Muscle of arm (tissue), 14 donors: ENCODE measurements around the gene FTSJ1. TPM values are rescaled to one million over a fixed set of nuclear protein-coding genes. Genes with fewer than 3 reads are reported as not detected.
"Not testable (repeated sequence)": the region's sequence is repeated elsewhere in the genome, so short reads cannot be mapped to it uniquely, and the experiment has no call there.

Experiments used
- DNase-seq: peaks from one replicate; pipeline ENCODE4 v3.0.0-alpha.2; 2013
- long read RNA-seq, 11 donors: transcript quantifications; one replicate each; lab custom pipeline, GENCODE V29; 2026
- polyA plus RNA-seq, 12 donors: library from polyadenylated mRNA; unstranded; fragments of 120-200 nt; gene quantifications; one replicate each; pipeline ENCODE4 v1.2.1, GENCODE V29; 2013; ENCODE audit not compliant: insufficient read length in 12 of 12

The FTSJ1 gene, protein sequence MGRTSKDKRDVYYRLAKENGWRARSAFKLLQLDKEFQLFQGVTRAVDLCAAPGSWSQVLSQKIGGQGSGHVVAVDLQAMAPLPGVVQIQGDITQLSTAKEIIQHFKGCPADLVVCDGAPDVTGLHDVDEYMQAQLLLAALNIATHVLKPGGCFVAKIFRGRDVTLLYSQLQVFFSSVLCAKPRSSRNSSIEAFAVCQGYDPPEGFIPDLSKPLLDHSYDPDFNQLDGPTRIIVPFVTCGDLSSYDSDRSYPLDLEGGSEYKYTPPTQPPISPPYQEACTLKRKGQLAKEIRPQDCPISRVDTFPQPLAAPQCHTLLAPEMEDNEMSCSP
- 10 to 100 TPM in 11 of 12 donors, not detected in 1; 19.4 to 37.3 (median 25.8) TPM for polyA plus RNA-seq
- long read RNA-seq, donor 1, partial matches to known transcripts, result 0 of 2 reads
- long read RNA-seq, donor 1, other reads (novel, unspliced or antisense), result 0 of 2 reads
- long read RNA-seq, donor 2, partial matches to known transcripts, result 0 of 3 reads
- long read RNA-seq, donor 2, other reads (novel, unspliced or antisense), result 0 of 3 reads
- long read RNA-seq, donor 3, result 0 reads
- long read RNA-seq, donor 4, partial matches to known transcripts, result 0 of 3 reads
- long read RNA-seq, donor 4, other reads (novel, unspliced or antisense), result 0 of 3 reads
- long read RNA-seq, donor 5, transcript FTSJ1-202 (13 exons, 1,892 nt), result major isoform, 5 of 5 reads
- long read RNA-seq, donor 5, partial matches to known transcripts, result 0 of 5 reads
- long read RNA-seq, donor 5, other reads (novel, unspliced or antisense), result 0 of 5 reads
- long read RNA-seq, donor 6, result 0 reads
- long read RNA-seq, donor 7, partial matches to known transcripts, result 0 of 4 reads
- long read RNA-seq, donor 7, other reads (novel, unspliced or antisense), result 0 of 4 reads
- long read RNA-seq, donor 8, transcript FTSJ1-202 (13 exons, 1,892 nt), result major isoform, 6 of 6 reads
- long read RNA-seq, donor 8, partial matches to known transcripts, result 0 of 6 reads
- long read RNA-seq, donor 8, other reads (novel, unspliced or antisense), result 0 of 6 reads
- long read RNA-seq, donor 9, partial matches to known transcripts, result 0 of 1 reads
- long read RNA-seq, donor 9, other reads (novel, unspliced or antisense), result 0 of 1 reads
- long read RNA-seq, donor 10, partial matches to known transcripts, result 0 of 1 reads
- long read RNA-seq, donor 10, other reads (novel, unspliced or antisense), result 0 of 1 reads
- long read RNA-seq, donor 11, partial matches to known transcripts, result 0 of 3 reads
- long read RNA-seq, donor 11, other reads (novel, unspliced or antisense), result 0 of 3 reads

DNA sequence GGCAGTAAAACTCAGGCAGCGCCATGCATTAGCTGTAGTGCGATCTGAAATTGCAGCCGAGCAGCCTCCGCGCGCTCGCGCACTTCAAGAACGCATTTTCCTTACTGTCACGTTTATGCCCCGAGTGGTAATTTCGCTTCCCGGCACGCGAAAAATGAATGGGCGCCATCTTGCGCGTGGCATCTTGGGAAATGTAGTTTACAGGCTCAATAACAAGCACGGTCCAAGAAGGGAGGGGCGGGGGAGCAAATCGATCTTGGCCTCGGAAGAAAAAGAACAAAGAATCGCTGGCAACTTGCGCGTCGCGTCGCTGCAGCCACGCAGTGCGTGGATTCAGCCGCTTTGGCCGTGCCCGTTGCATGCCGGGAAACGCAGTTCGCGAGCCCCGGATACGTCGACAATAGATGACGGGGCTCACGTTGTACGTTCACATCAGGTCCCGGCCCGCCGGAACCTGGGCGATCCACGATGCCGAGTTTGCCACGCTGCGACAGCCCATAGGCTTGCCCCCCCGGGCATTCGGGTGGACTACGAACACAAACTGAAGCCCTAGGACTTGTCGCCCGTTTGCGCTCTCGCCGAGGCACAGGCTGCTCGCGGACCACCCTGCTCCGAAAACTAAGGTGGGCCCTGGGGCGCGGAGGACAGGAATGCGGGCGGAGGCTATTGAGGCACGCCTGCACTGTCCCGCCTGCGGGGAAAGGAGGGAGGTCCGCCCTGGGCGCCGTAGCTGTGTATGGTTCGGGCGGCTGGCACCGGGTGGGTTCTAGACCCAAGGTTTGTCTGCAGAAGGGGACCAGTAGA lies at the start of gene FTSJ1:
TSS of gene FTSJ1 (plus strand) at position 426 of the 804 bp plus-strand sequence. CDS start 1,849 bp downstream, outside the sequence.
- DNase-seq, result peak; percentile 91

DNA sequence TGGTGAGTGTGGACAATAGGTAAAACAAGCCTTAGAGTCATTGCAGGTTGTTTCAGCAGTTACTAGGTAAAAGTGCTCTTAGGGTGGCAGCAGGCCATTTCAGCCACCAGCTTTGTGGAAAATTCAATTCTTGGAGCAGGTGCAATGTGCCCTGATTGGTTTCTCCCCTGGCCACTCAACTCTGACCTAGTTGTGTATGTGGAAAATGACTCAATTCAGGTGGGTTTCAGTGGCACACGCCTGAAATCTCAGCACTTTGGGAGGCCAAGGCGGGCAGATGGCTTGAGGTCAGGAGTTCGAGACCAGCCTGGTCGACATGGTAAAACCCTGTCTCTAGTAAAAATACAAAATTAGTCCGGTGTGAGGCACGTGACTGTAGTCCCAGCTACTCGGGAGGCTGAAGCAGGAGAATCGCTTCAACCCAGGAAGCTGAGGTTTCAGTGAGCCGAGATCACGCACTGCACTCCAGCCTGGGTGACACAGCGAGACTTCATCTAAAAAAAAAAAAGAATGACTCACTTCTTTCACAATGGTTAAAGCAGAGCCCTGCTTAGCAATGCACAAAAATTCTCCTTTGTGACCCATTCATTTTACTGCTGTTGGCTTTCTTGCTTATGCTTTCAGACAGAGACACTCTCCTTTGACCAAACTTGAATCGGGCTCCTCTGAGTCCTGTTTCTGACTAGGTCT lies 48.8 kb upstream of the FTSJ1 start:
- DNase-seq, result not testable (repeated sequence)

DNA sequence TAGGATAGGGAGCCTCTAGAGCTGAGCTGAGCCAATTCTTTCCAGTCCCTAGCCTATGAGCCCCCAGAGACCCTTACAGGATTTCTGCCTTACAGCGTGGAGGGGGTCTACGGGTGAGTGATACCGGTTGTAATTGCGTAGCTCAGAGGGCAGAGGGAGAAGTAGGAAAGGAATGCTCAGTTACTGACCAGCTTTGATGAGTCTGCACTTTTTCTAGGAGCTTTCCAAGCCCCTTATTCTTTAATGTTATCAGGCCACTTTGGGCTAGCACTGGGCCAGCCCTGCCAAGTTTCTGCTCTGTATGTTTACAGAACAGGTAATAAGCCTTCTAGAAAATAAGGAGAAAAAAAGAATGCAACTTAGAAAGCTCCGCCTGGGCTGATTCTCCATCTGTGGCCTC lies 46.4 kb upstream of the FTSJ1 start:
- DNase-seq, result not testable (repeated sequence)

DNA sequence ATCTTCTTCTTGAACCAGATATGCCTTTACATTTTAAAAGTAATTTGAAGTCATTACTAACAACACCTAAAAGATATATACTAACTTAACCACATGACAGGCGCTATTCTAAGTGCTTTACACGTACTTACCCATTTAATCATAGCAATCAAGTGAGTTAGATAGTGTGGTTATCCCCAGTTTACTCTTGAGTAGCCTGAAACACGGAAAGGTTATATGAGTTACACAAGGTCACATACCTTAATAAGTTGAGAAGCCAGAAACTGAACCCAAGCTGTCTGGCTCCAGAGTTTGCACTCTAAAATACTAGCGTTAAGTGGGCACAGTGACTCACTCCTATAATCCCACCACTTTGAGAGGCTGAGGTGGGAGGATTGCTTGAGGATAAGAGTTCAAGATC lies 45.8 kb upstream of the FTSJ1 start:
- not testable (repeated sequence) for DNase-seq

DNA sequence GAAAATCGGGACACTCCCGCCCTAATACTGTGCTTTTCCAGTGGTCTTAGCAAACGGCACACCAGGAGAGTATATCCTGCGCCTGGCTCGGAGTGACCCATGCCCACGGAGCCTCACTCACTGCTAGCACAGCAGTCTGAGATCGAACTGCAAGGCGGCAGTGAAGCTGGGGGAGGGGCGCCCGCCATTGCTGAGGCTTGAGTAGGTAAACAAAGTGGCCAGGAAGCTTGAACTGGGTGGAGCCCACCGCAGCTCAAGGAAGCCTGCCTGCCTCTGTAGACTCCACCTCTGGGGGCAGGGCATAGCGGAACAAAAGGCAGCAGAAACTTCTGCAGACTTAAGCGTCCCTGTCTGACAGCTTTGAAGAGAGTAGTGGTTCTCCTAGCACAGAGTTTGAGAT lies 42.3 kb upstream of the FTSJ1 start:
- DNase-seq, result not testable (repeated sequence)

DNA sequence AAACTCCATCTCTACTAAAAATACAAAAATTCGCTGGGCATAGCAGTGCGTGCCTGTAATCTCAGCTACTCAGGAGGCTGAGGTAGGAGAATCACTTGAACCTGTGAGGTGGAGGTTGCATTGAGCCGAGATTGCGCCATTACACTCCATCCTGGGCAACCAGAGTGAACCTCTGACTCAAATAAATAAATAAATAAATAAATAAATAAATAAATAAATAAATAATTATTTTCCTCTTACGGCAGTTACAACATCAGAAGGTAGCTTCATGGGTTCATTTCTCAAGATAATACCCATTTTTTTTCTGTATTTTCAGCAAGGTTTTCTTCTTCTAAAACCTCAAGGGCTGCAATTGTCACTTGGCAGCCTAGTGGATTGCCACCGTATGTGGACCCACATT lies 28.8 kb upstream of the FTSJ1 start:
- not testable (repeated sequence) for DNase-seq

DNA sequence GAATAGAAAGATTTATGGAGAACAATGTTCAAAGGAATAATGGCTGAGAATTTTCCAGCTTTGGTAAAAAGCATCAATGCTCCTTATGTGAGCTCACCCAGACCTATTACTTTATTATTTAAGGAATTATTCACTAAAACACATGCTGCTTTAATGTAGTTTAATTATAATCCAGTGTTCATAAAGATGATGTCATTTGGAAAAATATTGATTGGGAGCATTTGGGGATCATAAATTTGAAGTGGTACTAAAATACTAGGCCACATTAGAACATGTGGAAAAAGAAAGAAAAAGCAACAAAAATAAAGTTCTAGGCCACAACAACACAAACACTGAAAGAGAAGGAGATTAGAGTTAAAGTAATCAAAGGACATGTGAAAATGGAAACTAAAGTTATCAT lies 25.9 kb upstream of the FTSJ1 start:
- no peak for DNase-seq

DNA sequence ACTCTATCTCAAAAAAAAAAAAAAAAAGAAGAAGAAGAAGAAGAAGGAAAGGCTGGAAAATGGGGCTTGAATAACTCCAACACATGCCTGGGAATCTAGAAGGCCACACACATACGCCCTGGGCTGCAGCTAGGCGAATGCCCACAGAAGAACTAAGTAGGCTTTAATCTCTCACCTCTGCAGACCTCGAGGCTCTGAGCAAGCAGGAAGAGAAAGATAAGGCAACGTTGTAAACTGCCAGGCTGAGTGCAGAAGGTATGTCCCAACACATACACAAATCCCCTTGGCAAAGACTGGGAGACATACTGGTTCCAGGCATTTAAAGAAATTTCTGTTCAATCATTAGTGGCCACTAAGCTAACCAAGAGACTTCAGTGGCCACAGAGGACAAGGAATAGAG lies 24.3 kb upstream of the FTSJ1 start:
- no peak for DNase-seq

DNA sequence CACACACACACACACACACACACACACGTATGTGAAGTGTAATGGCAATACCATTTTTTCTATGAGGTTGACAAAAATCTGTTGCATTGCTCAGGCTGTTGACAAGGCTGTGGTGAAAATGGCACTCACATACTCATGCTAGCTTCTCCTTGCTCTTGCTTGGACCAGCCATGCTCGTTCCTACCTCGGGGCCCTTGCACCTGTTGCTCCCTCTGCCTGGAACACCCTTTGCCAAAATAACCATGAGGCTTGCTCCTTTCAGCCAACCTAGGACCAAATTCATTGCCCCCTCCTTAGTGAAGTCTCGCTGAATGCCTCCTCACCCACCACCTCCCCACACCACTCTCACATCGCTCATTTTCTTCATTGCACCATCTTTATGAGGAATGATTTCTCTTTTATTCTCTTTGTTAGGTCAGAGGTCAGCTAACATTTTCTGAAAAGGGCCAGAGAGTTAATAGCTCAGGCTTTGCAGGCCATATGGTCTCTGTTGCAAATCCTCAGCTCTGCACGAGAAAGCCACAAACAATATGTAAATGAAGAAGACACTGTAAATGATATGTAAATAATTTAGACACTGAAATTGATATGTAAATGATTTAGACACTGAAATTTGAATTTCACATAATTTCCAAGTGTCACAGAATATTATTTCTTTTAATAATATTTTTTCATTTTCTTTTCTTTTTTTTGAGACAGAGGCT lies 19.2 kb upstream of the FTSJ1 start:
- no peak for DNase-seq

DNA sequence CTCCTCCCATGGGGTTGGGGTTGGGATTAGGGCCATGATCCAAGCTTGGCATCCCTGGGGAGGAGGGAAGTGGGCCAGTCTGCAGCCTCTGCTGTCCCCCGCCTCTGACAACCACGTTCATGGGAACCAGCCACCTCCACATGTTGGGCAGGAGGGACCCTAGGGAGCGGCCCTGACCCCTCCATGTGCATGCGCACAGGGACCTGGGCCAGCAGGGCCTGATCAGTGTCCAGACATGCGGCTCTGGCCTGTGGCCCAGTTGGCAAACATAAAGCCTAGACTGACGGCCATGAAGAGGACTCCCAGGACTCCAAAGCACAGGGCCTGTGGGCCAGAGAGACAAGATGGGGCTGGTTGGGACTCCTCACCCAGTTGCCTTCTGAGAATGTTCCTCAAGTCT lies 17.3 kb upstream of the FTSJ1 start:
- DNase-seq, result no peak

DNA sequence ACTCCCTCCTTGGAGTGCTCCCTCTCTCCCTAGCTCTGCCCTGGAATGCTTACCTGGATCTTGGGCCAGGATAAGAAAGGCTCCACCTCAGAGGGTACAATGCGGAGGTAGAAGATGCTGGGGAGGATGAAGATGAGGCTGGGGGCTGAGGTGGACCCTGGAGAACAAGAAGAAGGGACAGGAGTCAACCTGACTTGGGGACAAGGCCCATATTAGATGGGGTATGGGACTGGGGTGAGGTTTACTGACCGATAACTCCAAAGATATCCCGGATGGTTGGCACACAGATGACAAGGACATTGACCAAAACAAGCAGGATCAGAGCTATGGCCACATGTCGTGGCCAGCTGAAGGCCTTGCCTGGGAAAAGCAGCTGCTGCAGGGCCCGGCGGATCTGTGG lies 16.5 kb upstream of the FTSJ1 start:
- no peak for DNase-seq

DNA sequence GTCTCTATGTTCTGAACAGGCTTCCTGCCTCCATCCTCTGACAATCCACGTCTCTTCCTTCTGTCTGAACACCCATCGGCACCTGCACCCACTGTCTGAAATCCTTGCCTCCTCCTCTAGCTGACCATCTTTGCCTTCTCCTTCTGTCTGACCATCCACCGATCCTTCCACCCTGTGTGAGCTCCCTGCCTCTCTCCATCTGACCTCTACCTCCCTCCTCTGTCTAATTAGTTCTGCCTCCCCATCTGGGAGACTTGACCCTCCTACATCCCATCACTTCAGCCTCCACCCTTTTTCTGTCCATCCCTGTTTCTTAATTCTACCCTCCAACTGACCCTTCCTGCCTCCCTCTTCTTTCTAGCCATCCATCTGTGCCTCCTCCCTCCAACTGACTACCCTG lies 16.0 kb upstream of the FTSJ1 start:
- no peak for DNase-seq

DNA sequence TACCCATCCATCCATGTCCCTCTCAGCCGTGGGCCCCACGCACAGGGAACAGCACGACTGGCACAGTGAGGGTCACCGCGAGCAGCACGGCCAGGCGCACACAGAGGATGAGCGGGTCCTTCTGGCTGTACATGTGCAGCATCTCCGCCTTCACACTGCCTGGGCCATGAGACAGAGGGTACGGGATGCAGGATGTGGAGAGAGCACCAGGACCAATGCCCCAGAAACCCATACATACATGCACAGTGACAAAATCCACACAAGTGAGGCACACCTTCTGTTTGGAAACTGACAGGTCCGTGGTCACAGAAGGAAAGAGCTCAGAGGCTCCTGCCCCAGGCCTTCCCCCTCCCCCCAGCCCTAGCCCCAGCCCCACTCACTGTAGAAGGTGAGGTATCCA lies 15.4 kb upstream of the FTSJ1 start:
- no peak for DNase-seq

DNA sequence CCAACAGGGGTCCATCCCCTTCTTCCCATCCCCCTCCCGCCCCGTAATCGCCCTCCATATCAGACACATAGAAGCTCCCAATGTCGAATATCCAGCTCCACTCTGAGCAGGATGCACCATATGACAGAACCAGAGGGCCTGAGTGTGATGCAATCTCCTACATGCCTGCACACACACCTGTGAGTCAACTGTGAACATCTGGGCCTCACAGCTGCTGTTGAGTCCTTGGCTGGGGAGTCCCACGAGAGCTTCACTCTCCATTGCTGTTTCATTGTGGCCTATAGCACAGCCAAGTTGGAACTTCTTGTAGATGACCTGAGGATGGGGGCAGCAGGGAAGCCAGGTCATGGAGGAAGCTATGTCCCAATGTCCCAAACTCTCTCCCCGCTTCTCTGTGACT lies 14.2 kb upstream of the FTSJ1 start:
- DNase-seq, result no peak

DNA sequence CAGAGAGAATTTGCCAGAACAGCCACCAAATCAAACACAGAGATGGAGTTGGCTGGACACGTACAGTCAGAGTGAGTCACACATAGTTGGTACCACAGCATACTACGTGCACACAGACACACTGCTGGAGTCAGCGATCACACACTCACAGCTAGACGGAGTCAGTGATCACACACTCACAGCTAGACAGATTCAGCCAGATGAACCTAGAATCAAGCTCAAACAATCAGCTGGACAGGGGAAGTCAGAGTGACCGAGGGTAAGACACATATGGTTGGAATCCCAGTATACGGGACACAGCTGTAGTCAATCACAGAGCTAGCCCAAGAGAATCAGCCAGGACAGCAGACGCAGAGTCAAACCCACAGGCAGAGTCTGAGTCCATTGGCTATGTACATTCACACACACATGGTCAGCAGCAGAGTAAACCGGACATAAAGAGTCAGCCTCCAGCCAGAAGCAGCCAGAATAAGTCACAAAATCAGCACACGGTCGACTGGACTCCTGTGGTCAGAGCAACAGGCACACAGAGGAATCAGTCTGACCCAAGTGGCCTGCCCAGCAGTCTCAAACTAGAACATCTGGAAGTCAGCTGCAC lies 10.6 kb upstream of the FTSJ1 start:
- DNase-seq, result peak; percentile 29

DNA sequence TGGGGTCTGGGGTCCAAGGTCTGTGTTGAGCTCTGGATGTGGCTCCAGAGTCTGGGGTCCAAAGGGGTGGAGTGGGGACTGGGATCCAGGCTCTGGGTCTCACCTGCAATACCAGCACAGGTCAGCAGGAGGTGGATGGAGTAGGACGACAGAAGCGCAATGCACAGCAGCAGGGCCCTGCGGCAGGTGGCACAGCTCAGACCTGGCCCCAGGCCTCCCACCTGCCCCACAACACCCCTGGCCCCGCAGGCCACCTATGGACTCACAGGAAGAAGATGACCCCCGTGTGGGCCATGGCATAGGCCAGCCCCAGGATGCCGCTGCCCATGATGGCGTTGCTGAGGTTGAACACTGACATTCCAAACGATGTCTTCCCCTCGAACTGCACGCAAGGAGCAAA lies 9.3 kb upstream of the FTSJ1 start:
- no peak for DNase-seq

DNA sequence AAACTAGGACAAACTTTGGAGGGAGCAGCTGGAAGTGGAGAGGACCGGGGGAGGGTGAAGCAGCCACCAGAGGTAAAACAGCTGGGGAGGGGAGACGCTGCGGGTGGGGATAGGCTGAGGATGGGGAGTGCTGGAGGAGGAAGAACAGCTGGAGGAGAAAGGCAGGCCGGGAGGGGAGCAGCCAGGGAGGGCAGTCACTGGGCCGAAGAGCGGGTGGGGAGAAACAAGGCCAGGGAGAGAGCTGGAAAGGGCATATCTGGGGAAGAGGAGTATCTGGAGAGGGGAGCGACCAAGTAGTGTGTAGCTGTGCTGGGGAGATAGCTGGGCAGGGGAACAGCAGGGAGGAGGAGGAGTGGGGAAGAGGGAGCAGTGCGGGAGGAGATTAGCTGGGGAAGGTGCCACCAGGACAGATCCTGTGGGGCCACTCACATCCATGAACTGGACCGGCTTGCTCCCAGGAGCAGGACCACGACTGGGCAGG lies 8.7 kb upstream of the FTSJ1 start:
- DNase-seq, result no peak

DNA sequence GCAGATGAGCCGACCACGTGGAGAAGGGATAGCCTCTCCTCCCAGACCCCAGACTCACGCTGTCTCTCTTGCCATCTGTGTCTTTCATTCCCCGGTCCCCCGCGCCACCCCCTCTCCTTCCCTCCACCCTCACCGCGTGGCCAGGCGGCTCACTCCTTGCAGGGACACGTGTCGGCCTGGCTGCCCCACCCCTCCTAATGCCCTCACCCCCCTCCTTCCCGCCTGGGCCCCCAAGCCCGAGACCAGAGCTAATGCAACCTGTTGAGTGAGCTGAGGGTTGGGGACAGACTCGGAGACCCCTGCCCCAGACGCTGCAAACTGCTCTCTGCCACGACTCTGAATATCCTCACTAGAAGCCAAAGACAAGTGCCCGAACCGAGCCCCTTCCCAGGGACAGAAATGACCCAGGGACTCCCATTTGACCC lies 7.7 kb upstream of the FTSJ1 start:
- no peak for DNase-seq
